Activated CD4-positive, alpha-beta T cell treated with anti-CD3 and anti-CD28 coated beads, Interleukin-2, amount 50 U/mL, for 48 hours (primary cell): Measurements from ENCODE around the gene SYNGR4.

Experiments used
- DNase-seq, 2 experiments: peaks; one replicate each; pipeline ENCODE4 v3.0.0-alpha.2; 2020

Gene SYNGR4

GRCh38 chr19:48397263-48398101 is 33.3 kb downstream of the SYNGR4 start:
- DNase-seq = no peak

DNA sequence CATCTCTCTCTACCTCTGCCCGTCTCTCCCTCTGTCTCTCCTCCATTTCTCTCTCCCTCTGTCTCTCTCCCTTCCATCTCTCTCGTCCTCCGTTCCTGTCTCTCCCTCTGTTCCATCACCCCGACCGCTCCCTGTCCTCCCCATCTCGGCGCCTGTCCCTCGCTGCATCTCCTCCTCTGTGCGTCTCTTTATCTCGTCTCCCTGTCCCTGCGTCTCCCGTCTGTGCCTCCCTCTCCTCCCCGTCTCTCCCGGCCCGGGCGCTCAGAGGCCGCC is 33.9 kb downstream of the SYNGR4 start:
- peak in 1 of 2 experiments; percentile 25 for DNase-seq

DNA sequence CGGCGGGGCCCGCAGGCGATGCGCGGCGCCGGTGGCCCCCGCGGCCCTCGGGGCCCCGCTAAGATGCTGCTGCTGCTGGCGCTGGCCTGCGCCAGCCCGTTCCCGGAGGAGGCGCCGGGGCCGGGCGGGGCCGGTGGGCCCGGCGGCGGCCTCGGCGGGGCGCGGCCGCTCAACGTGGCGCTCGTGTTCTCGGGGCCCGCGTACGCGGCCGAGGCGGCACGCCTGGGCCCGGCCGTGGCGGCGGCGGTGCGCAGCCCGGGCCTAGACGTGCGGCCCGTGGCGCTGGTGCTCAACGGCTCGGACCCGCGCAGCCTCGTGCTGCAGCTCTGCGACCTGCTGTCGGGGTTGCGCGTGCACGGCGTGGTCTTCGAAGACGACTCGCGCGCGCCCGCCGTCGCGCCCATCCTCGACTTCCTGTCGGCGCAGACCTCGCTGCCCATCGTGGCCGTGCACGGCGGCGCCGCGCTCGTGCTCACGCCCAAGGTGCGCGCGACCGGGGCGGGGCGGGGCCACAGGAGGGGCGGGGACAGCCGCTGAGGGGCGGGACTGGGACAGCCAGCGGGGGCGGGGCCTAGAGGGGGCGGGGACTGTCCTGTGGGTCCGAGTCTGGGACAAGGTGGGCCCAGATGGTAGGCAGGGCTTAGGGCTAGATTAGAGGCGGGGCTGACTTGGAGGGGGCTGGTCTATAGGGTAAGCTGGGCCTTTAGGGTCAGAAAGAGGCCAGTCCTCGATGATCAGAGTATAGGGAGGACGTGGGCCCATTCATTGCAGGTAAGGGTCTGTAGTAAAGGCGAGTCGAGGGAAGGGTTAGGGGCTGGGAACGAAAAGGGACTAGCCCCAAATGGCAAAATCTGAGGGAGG is 34.4 kb downstream of the SYNGR4 start:
- peak; percentile 85 to 87 for DNase-seq

DNA sequence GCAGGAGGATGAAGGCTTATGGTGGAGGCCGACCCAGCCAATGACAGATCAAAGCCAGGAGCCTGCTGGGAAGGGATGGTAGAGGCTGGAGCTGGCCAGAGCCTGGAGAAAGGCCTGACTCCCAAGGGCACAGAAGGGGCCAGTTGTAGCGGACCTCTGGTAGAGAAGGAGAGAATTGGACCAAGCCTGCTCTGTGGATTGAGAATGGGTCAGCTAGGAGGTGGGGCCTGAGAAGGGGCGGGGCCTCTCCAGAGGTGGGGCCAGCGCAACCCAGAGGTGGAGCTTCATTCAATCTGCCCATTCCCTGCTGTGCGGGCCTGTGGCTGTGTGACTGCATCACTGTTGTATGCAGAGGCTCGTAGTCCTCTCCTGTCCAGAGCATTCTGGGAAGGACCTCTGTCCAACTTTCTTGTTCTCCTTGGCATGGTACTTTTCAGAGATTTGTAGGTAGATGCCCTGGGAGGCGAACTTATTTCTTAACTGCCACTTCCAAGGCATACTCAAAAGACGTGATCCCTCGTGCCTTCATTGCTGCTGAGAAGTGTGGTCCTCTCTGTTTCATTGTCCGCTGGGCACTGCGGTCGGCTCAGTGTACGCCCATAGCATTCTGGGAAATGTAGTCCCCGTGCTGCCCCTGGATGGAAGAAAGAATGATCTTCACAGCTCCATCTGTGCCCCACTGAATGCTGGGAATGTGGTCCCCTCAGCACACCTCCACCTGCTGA is 36.0 kb downstream of the SYNGR4 start:
- peak; percentile 38 to 39 for DNase-seq

- DNase-seq = no peak
Observed at GRCh38 chr19:48401287-48401686, 37.1 kb downstream of the SYNGR4 start.

GRCh38 chr19:48403606-48404005 is 39.4 kb downstream of the SYNGR4 start:
- DNase-seq = peak in 1 of 2 experiments; percentile 44

DNA sequence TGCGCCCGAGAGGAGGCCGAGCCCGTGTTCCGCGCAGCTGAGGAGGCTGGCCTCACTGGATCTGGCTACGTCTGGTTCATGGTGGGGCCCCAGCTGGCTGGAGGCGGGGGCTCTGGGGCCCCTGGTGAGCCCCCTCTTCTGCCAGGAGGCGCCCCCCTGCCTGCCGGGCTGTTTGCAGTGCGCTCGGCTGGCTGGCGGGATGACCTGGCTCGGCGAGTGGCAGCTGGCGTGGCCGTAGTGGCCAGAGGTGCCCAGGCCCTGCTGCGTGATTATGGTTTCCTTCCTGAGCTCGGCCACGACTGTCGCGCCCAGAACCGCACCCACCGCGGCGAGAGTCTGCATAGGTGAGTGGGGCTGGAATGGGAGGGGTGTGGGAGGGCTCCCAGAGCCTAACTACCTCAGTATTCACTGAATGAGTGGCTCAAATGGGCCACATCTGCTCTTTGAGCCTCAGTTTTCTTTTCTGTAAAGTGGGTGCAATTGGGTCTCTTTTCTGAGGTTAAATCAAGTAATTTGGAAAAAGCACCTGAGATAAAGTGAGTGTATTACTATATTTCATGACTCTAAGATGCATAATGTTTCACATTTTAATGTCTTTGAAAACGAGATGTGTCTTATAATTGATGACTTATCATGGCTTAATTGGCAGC is 41.0 kb downstream of the SYNGR4 start:
- no peak for DNase-seq

- no peak for DNase-seq
Observed at GRCh38 chr19:48405850-48406249, 41.7 kb downstream of the SYNGR4 start.

- DNase-seq = no peak
Observed at GRCh38 chr19:48413879-48414587, 49.9 kb downstream of the SYNGR4 start.

- DNase-seq = peak; percentile 80 to 81
Observed at GRCh38 chr19:48415395-48415794, 51.2 kb downstream of the SYNGR4 start.

DNA sequence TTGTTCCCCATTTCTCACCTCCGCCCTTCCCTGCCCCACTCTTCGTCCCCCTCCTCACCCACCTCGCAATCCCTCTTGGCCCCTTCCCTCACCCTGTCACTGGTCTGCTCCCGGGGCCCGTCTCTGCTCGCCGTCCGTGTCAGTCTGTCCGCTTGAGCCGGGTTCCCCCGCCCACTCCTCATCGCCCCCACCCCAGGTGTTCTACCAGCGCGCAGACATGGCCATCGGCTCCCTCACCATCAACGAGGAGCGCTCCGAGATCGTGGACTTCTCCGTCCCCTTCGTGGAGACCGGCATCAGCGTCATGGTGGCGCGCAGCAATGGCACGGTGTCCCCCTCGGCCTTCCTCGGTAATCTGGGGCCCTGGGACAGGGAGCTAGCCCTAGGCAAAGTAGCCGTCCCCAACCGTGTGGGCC is 51.6 kb downstream of the SYNGR4 start:
- no peak for DNase-seq

- no peak for DNase-seq
Observed at GRCh38 chr19:48417421-48417820, 53.3 kb downstream of the SYNGR4 start.

DNA sequence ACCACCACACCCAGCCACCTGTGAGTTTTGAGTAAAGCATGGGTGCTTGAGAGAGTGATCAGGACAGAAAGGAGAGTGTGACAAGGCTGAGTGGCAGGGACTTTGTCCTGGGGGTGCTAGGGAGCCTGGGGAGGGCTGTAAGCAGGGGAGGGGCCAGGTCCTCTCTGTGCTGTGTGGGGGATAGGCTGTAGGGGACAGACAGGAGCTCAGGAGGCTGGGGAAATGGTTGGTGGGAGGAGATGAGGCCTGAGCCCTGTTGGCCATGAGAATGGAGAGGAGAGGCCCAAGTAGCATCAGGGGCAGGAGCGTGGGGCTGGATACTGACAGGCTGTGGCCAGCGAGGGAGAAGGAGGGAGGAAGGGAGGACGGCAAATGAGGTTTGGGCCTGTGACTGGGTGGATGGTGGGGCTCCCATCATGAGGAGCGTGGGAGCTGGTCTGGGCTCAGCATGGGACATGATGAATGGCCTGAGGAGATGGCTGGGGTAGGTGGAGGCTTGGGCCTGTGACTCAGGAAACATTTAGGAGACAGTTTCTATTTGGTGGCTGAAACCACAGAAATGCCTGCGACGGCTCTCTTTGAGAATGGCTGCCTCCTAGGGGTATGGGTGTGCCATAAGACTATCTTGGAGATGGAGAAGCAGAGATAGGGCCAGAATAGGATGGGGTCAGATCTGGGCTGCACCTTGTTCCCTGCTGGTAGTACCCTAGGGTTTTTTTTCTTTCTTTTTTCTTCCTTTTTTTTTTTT is 54.3 kb downstream of the SYNGR4 start:
- DNase-seq = peak in 1 of 2 experiments; percentile 47

DNA sequence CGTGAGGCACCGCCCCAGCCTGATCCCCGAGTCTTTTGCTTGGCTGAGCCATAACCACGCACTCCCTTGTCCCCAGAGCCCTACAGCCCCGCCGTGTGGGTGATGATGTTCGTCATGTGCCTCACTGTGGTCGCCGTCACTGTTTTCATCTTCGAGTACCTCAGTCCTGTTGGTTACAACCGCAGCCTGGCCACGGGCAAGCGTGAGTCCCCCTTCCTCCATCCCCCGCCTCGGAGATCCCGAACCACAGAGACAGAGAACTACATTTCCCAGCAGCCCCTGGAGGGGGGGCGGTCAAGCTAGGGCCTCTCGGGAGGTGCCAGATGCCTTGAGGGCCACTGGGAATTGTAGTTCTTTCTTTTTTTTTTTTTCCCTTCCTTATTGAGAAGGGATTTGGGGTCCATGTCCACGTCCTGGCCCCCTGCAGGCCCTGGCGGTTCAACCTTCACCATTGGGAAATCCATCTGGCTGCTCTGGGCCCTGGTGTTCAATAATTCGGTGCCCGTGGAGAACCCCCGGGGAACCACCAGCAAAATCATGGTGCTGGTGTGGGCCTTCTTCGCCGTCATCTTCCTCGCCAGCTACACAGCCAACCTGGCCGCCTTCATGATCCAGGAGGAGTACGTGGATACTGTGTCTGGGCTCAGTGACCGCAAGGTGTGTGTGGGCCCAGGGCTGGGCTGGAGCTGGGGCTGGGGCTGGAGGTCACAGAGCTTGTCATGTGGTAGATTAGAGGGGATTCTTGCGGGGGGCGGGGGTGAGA is 55.2 kb downstream of the SYNGR4 start:
- DNase-seq = peak; percentile 76 to 83

DNA sequence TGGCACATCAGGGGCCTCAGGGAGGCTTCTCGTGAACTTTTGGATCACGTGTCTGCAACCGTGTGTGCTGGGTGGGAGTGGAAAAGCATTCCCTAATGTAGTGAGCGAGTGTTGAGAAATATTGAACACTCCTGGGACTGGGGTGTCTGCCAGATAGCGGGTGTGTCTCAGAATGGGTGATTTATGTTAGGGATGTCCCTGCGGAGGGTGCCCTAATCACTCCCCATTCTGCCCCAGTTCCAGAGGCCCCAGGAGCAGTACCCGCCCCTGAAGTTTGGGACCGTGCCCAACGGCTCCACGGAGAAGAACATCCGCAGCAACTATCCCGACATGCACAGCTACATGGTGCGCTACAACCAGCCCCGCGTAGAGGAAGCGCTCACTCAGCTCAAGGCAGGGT is 57.4 kb downstream of the SYNGR4 start:
- DNase-seq = no peak

- no peak for DNase-seq
Observed at GRCh38 chr19:48424694-48425219, 60.6 kb downstream of the SYNGR4 start.
